ENCODE measurements around the gene ZNF605.
A peak's percentile ranks its signal among the peaks of the same experiment; 100 is the strongest.
"Not testable (repeated sequence)": the region's sequence is repeated elsewhere in the genome, so short reads cannot be mapped to it uniquely, and the experiment has no call there.

ZNF605 gene

DNA sequence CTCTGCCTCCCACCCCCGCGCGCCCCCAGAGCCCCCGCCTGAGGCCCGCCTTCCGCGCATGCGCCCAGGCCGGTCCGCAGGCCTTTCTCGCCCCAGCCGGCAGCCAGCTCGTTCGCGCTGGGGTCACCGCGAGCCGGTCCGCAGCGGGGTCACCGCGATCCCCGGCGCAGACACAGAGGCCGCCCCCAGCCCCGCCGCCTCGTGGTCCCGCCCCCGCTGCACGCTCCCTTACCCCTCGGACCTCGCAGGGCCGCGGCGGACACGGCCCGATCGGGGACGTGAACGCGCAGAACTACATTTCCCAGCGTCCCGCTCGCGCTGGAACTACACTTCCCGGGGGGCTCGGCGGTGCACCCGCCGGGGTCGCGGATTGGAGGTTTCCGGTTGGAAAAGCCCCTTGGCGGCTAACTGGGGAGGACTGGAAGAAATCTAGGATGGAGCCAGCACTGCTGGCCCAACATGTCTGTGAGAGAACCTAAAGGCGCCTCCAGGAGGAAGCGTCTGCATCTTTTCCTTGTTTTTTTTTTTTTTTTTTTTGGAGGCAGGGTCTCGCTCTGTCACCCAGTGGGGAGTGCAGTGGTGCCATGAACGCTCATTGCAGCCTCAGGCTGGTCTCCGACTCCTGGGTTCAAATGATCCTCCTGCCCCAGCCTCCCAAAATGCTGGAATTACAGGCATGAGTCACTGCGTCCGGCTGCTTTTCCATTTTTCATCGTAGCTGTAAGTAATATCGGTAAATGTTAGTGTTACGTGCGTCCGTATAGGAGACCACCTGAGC is at the start of gene ZNF605:
Gene ZNF605, minus strand, starts transcription at position 296 of the 778 bp plus-strand sequence. CDS start 10,671 bp downstream, outside the sequence.
- no peak for DNase-seq

GRCh38 chr12:132998741-132999140 is 42.6 kb upstream of the ZNF605 start:
- no peak for DNase-seq

DNA sequence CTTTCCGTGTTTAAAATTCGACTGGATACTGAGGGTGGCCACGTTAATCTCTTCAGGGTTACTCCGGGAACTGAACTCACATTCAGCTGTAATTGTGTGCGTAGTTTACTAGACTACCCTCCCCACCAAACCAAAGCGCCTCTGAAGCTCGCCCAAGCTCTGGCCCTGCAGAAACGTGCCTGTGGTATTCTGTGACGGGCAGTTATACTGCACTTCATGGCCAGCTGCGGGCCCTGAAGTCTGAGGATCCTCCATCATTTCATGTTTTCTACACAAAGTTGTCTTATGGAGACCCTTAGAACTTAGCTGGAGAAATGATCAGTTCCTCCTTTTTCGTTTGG is 30.7 kb upstream of the ZNF605 start:
- DNase-seq, result no peak

GRCh38 chr12:132986001-132986884 is 30.1 kb upstream of the ZNF605 start, which contains the start of gene ZNF26:
TSS of gene ZNF26 (plus strand) at chr12:132986367. CDS start at chr12:132986841, 474 bp downstream.
- peak; percentile 80 for DNase-seq

GRCh38 chr12:132976870-132977269 is 20.8 kb upstream of the ZNF605 start:
- not testable (repeated sequence) for DNase-seq

- no peak for DNase-seq
Measured at GRCh38 chr12:132972374-132972773, 16.3 kb upstream of the ZNF605 start.

DNA sequence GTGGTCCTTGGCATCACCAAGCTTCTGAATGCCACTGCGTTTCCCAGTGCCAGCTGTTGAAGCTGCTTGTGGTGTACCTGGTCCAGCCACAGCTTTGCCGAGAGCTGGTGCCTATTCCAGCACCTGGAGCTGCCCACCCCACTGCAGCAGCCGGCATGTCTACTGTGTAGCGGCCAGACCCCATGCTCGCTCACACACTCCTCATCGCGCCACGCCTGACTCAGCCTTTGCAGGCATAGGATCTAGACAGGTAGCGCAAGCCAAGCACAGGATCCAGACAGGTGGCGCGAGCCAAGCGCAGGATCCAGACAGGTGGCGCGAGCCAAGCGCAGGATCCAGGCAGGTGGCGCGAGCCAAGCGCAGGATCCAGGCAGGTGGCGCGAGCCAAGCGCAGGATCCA is 11.6 kb upstream of the ZNF605 start:
- no peak for DNase-seq

DNA sequence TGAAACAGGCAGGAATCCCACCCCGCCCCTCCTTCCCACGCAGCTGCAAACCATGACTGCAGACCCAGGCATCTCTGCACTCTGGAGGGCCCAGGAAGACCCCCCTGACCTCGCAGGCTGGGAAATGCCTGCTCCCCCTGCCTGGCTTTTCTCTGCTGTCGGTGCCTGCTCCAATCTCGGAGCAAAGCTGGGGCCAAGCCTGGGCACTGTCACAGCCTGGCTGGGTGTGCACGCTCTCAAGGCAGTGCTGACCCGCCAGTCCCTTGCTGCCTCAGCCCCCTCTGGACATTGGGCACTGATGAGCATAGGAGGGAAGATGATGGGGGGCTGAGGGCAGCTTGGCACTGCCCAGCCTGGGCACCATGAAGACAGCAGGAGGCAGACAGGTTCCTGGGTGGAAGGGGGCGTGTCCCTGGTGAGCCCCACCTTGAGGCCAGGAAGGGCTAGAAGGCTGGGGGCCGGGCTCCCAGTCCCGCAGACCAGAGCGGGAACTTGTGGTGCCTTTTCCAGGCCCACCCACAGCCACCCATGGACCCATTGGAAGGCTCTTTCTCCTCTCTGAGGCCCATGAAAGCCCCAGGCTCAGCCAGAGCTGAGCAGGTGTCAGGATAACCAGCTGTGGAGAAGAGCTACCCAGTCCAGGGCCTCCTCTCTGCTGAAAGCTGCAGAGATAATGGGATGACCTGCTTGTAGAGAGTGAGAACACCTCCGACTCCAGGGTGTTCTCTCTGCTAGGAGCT is 10.7 kb upstream of the ZNF605 start:
- DNase-seq, result no peak

- no peak for DNase-seq
Measured at GRCh38 chr12:132965796-132966195, 9.7 kb upstream of the ZNF605 start.

DNA sequence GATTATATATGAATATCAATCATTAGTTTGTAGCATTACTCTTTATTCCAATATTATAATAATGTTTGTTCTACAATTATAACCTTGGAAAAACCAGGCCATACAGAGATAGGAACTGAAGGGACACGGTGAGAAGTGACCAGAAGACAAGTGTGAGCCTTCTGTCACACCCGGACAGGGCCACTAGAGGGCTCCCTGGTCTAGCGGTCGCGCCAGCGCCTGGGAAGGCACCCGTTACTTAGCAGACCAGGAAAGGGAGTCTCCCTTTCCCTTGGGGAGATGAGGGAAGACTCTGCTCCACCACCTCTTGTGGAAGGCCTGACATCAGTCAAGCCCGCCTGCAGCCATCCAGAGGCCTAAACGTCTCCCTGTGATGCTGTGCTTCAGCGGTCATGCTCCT is 7.8 kb upstream of the ZNF605 start:
- DNase-seq, result not testable (repeated sequence)

GRCh38 chr12:132961790-132962189 is 5.7 kb upstream of the ZNF605 start:
- not testable (repeated sequence) for DNase-seq

GRCh38 chr12:132955094-132956010 is 754 bp downstream of the ZNF605 start:
- no peak for DNase-seq

GRCh38 chr12:132954471-132955048 is 1.5 kb downstream of the ZNF605 start:
- DNase-seq, result no peak

DNA sequence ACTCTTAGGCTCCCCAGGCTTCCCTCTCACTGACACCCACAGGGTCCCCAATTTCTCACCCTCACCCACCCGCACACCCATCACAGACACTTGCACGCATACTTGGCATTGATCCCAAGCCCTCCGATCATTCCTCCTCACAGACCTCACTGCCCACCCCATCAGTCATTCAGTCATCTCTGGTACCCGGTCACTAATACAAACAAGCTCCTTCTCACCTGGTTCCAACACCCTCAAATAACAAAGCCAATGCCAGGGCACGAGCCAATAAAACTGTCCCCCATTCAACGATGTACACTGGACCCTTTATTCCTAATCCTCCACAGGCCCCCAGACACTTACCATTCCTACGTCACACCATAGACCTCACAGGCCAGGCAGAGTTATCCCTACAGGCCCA is 2.3 kb downstream of the ZNF605 start:
- no peak for DNase-seq

GRCh38 chr12:132953163-132953425 is 3.0 kb downstream of the ZNF605 start:
- no peak for DNase-seq

- no peak for DNase-seq
Measured at GRCh38 chr12:132952371-132953162, 3.5 kb downstream of the ZNF605 start.

GRCh38 chr12:132951649-132952048 is 4.5 kb downstream of the ZNF605 start:
- DNase-seq, result no peak

- no peak for DNase-seq
Measured at GRCh38 chr12:132950844-132951535, 5.1 kb downstream of the ZNF605 start.

DNA sequence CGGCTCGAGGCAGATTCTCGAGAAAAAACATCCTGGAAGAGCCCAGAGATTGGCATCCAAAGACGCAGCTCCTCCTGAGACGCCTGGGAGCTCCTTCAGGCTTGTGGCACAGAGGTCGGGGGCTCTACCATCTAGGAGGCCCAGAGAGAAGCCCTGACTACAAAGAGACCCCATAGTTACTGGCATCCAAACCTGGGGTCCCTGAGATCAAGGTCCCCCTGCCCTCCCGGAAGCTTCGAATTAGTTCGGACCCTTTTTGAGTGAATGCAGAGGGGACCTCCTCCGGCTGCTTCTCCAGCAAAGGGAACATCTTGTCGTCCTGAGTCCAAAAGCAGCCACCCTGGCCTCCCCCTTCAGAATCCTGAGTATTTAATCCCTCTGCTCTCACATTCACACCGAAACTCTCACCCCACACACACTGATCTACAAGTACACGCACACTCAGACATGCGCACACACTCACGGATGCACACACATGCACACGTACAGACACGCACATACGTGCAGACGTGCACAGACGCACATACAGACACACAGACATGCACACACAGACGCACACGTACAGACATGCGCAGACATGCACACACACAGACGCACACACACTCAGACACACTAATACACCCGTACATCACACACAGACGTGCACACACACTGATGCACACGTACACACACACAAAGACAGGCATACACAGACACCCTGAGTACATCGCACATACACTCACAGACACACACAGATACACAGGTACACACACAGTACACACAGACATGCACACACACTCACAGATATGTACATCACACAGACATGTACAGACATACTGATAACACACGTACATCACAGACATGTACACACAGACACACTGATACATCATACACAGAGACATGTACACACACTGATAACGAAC is 5.9 kb downstream of the ZNF605 start:
- no peak for DNase-seq

Measured in NCI-H187 treated with DMSO at 0.1 percent for 48 hours (cell line).